ENCODE results near the gene LRIG1. TPM values are rescaled to one million over a fixed set of nuclear protein-coding genes. Genes with fewer than 3 reads are reported as not detected.

Gene LRIG1
- total RNA-seq, 1 donor from 2014 or later: 169 TPM

GRCh38 chr3:66386011-66386924, 114.6 kb downstream of the LRIG1 start:
- H3K4me1 ChIP-seq: peaks cover 3% of the 10 kb centered on the region
- H3K27ac ChIP-seq: no peak overlapping the region
- Mint-ChIP-seq H3K36me3 (peaks cover 80% of the 10 kb centered on the region), H3K4me3 (no peak overlapping the region), H3K9me3 (peaks cover 9% of the 10 kb centered on the region), H3K4me1 (no peaks in the 10 kb centered on the region), H3K27me3 (ENCODE audit: insufficient read depth, low read depth) (no peaks in the 10 kb centered on the region), H3K27ac (no peak overlapping the region)
- H3K9ac ChIP-seq: no peak overlapping the region
- TF ChIP-seq EZH2 (IDR thresholded peaks at IDR 0.05): no peak
- TF ChIP-seq CTCF (IDR thresholded peaks at IDR 0.05): no peak
- TF ChIP-seq EZH2phosphoT487 (IDR thresholded peaks at IDR 0.05): no peak
- H3K9me3 ChIP-seq (ENCODE audit: low read depth): no peaks in the 10 kb centered on the region
- H3F3A ChIP-seq (ENCODE audit: low read depth): peaks cover 51% of the 10 kb centered on the region
- no peak for DNase-seq (ENCODE audit: low spot score)
- peaks cover 78% of the 10 kb centered on the region for H4K20me1 ChIP-seq (ENCODE audit: low read depth)
- H3K4me3 ChIP-seq: no peak overlapping the region
- no peak overlapping the region for H2AFZ ChIP-seq (replicated peaks)
- H3K4me2 ChIP-seq: no peak overlapping the region
- peaks cover 45% of the 10 kb centered on the region for H3K36me3 ChIP-seq
- no peaks in the 10 kb centered on the region for H3K27me3 ChIP-seq
- peaks cover 72% of the 10 kb centered on the region for H3K79me2 ChIP-seq (ENCODE audit: low read depth)

- H3K9me3 Mint-ChIP-seq: peaks cover 8% of the 10 kb centered on the region
- H3F3A ChIP-seq (ENCODE audit: low read depth): peaks cover 55% of the 10 kb centered on the region
- no peak for TF ChIP-seq EZH2 (IDR thresholded peaks at IDR 0.05)
- TF ChIP-seq EZH2phosphoT487 (IDR thresholded peaks at IDR 0.05): no peak
- TF ChIP-seq CTCF (IDR thresholded peaks at IDR 0.05): no peak
- H2AFZ ChIP-seq (replicated peaks): no peak overlapping the region
- H3K4me1 Mint-ChIP-seq: no peaks in the 10 kb centered on the region
- H3K4me2 ChIP-seq: no peak overlapping the region
- H3K9ac ChIP-seq: no peak overlapping the region
- H3K4me3 Mint-ChIP-seq: no peak overlapping the region
- H3K36me3 Mint-ChIP-seq: peaks cover 74% of the 10 kb centered on the region
- DNase-seq (ENCODE audit: low spot score): no peak
- peaks cover 40% of the 10 kb centered on the region for H3K36me3 ChIP-seq
- peaks cover 3% of the 10 kb centered on the region for H3K4me1 ChIP-seq
- H4K20me1 ChIP-seq (ENCODE audit: low read depth): peaks cover 77% of the 10 kb centered on the region
- H3K27me3 Mint-ChIP-seq (ENCODE audit: insufficient read depth, low read depth): peaks cover 1% of the 10 kb centered on the region
- no peaks in the 10 kb centered on the region for H3K27me3 ChIP-seq
- peaks cover 60% of the 10 kb centered on the region for H3K79me2 ChIP-seq (ENCODE audit: low read depth)
- no peak overlapping the region for H3K27ac Mint-ChIP-seq
- H3K27ac ChIP-seq: no peak overlapping the region
- H3K4me3 ChIP-seq: no peak overlapping the region
- no peaks in the 10 kb centered on the region for H3K9me3 ChIP-seq (ENCODE audit: low read depth)
Observed at GRCh38 chr3:66385066-66385465, 115.8 kb downstream of the LRIG1 start.

GRCh38 chr3:66383998-66384745, 116.7 kb downstream of the LRIG1 start:
- Histone ChIP-seq H3K4me2 (no peak overlapping the region), H3K27ac (no peak overlapping the region), H3K36me3 (peaks cover 38% of the 10 kb centered on the region), H3K4me1 (no peaks in the 10 kb centered on the region), H4K20me1 (ENCODE audit: low read depth) (peaks cover 76% of the 10 kb centered on the region), H3K9me3 (ENCODE audit: low read depth) (no peaks in the 10 kb centered on the region), H3K9ac (no peak overlapping the region), H3K79me2 (ENCODE audit: low read depth) (peaks cover 51% of the 10 kb centered on the region), H3K27me3 (no peaks in the 10 kb centered on the region), H2AFZ (replicated peaks) (no peak overlapping the region), H3F3A (ENCODE audit: low read depth) (peaks cover 53% of the 10 kb centered on the region), H3K4me3 (no peak overlapping the region)
- no peak for DNase-seq (ENCODE audit: low spot score)
- H3K27me3 Mint-ChIP-seq (ENCODE audit: insufficient read depth, low read depth): peaks cover 6% of the 10 kb centered on the region
- H3K27ac Mint-ChIP-seq: no peak overlapping the region
- H3K36me3 Mint-ChIP-seq: peaks cover 74% of the 10 kb centered on the region
- H3K4me3 Mint-ChIP-seq: no peak overlapping the region
- no peaks in the 10 kb centered on the region for H3K4me1 Mint-ChIP-seq
- no peak for TF ChIP-seq CTCF (IDR thresholded peaks at IDR 0.05)
- no peak for TF ChIP-seq EZH2 (IDR thresholded peaks at IDR 0.05)
- TF ChIP-seq EZH2phosphoT487 (IDR thresholded peaks at IDR 0.05): no peak
- peaks cover 8% of the 10 kb centered on the region for H3K9me3 Mint-ChIP-seq

All from neural progenitor cell (in vitro differentiated cells).